SK-N-SH (cell line): ENCODE results near the gene CCDC178. TPM values are rescaled to one million over a fixed set of nuclear protein-coding genes. Genes with fewer than 3 reads are reported as not detected.

Experiments used
- CTCF ChIA-PET: fragments of 300-600, 350-600 bp; formaldehyde crosslinking; extraction: SDS; loops from one replicate; lab custom pipeline; 2021; lab: Yijun Ruan, JAX
- POLR2A ChIA-PET: fragments of 350-600 bp; sonication (Branson Sonifier 250); formaldehyde crosslinking; extraction: SDS; loops from one replicate; lab custom pipeline; 2020; ENCODE audit warnings: antibody characterized with exemption, inconsistent platforms; lab: Yijun Ruan, JAX
- DNase-seq: peaks from one replicate; pipeline ENCODE4 v3.0.0; 2012
- H2AFZ ChIP-seq: fragments of 200-600 bp; sonication (generic); 2 replicates; pipeline ENCODE4 v1.8.1; 2016; ENCODE audit warnings: antibody characterized with exemption, mild to moderate bottlenecking, low read depth
- H3F3A ChIP-seq: fragments of 200-600 bp; sonication (generic); replicated peaks from 2 replicates; pipeline ENCODE3; 2016; ENCODE audit warnings: antibody characterized with exemption, mild to moderate bottlenecking; ENCODE audit not compliant: insufficient read depth
- H3K27ac ChIP-seq, 2 experiments: fragments of 200-500 bp in 1 of 2; fragments of 200-600 bp in 1 of 2; sonication (Bioruptor generic) in 1 of 2; sonication (generic), shearing (Covaris generic) in 1 of 2; 2 replicates each; pipeline versions ENCODE4 v1.5.1 to v1.6.1; 2014 to 2016; ENCODE audit warnings: low read depth in 2 of 2, inconsistent platforms in 1 of 2, low read length in 1 of 2, mild to moderate bottlenecking in 1 of 2, mixed read lengths in 1 of 2
- H3K27me3 ChIP-seq: fragments of 200-600 bp; sonication (generic), shearing (Covaris generic); 2 replicates; pipeline ENCODE4 v1.6.1; 2016; ENCODE audit warnings: mixed run types; ENCODE audit not compliant: insufficient read depth
- H3K36me3 ChIP-seq, 2 experiments: fragments of 200-500 bp in 1 of 2; fragments of 200-600 bp in 1 of 2; sonication (Bioruptor generic) in 1 of 2; sonication (generic) in 1 of 2; replicated peaks in 1 of 2; 2 replicates each; pipeline versions ENCODE3 to v1.5.1; 2014 to 2016; ENCODE audit warnings: low read length in 1 of 2, mild to moderate bottlenecking in 1 of 2; ENCODE audit not compliant: insufficient read depth in 2 of 2, control insufficient read depth in 1 of 2
- H3K4me1 ChIP-seq, 2 experiments: fragments of 200-500 bp in 1 of 2; fragments of 200-600 bp in 1 of 2; sonication (Bioruptor generic) in 1 of 2; sonication (generic), shearing (Covaris generic) in 1 of 2; 2 replicates each; pipeline versions ENCODE4 v1.5.1 to v1.6.1; 2014 to 2016; ENCODE audit warnings: low read depth in 1 of 2, low read length in 1 of 2, mixed run types in 1 of 2; ENCODE audit not compliant: insufficient read depth in 2 of 2, control insufficient read depth in 1 of 2
- H3K4me2 ChIP-seq: fragments of 200-600 bp; sonication (generic), shearing (Covaris generic); 2 replicates; pipeline ENCODE4 v1.6.1; 2017; ENCODE audit warnings: mixed run types
- H3K4me3 ChIP-seq, 2 experiments: fragments of 200-500 bp in 1 of 2; fragments of 200-600 bp in 1 of 2; sonication (Bioruptor generic) in 1 of 2; sonication (generic), shearing (Covaris generic) in 1 of 2; 2 replicates each; pipeline versions ENCODE4 v1.5.1 to v1.8.1; 2014 to 2016; ENCODE audit warnings: low read depth in 2 of 2, inconsistent platforms in 1 of 2, low read length in 1 of 2, mild to moderate bottlenecking in 1 of 2, mixed read lengths in 1 of 2, moderate library complexity in 1 of 2
- H3K79me2 ChIP-seq: fragments of 200-600 bp; sonication (generic); 2 replicates; pipeline ENCODE4 v1.8.1; 2017; ENCODE audit warnings: mild to moderate bottlenecking; ENCODE audit not compliant: insufficient read depth
- H3K9ac ChIP-seq: fragments of 200-600 bp; sonication (generic); 2 replicates; pipeline ENCODE4 v1.6.1; 2017; ENCODE audit warnings: mixed run types
- H3K9me2 ChIP-seq: fragments of 200-600 bp; sonication (generic); 2 replicates; pipeline ENCODE4 v1.6.1; 2017; ENCODE audit warnings: mixed run types
- H3K9me3 ChIP-seq: fragments of 200-600 bp; sonication (generic); 2 replicates; pipeline ENCODE4 v1.6.1; 2017; ENCODE audit warnings: mixed run types, mild to moderate bottlenecking, moderate library complexity
- H4K20me1 ChIP-seq: fragments of 200-600 bp; sonication (generic); 2 replicates; pipeline ENCODE4 v1.6.1; 2017; ENCODE audit warnings: mild to moderate bottlenecking, mixed run types; ENCODE audit not compliant: insufficient read depth
- CHD2 ChIP-seq: fragments of 150-350 bp; IDR thresholded peaks from 2 replicates; pipeline ENCODE4 v1.6.1; 2018; ENCODE audit warnings: low read length; ENCODE audit not compliant: partially characterized antibody
- ELF1 ChIP-seq: IDR thresholded peaks from 2 replicates; pipeline ENCODE4 v1.4.0; 2012
- FOXM1 ChIP-seq: IDR thresholded peaks from 2 replicates; pipeline ENCODE4 v1.4.0; 2012; ENCODE audit warnings: low read depth, mild to moderate bottlenecking
- IRF3 ChIP-seq: fragments of 150-350 bp; IDR thresholded peaks from 2 replicates; pipeline ENCODE4 v1.6.1; 2016; ENCODE audit warnings: mild to moderate bottlenecking, low read depth, low read length
- MEF2A ChIP-seq: IDR thresholded peaks from 2 replicates; pipeline ENCODE4 v1.4.0; 2012; ENCODE audit warnings: low read depth, borderline replicate concordance
- MXI1 ChIP-seq: IDR thresholded peaks from 2 replicates; pipeline ENCODE4 v1.6.1; 2012; ENCODE audit warnings: mild to moderate bottlenecking, low read depth, low read length, improper control_type of control experiment
- NFIC ChIP-seq: IDR thresholded peaks from 2 replicates; pipeline ENCODE4 v1.4.0; 2012; ENCODE audit warnings: borderline replicate concordance
- PBX3 ChIP-seq: IDR thresholded peaks from 2 replicates; pipeline ENCODE4; 2012
- POLR2AphosphoS5 ChIP-seq: IDR thresholded peaks from 2 replicates; pipeline ENCODE4 v1.6.1; 2012; ENCODE audit warnings: low read depth, low read length
- RCOR1 ChIP-seq: fragments of 150-350 bp; IDR thresholded peaks from 2 replicates; pipeline ENCODE4 v1.6.1; 2017; ENCODE audit warnings: antibody characterized with exemption, low read length
- SIN3A ChIP-seq: IDR thresholded peaks from 2 replicates; pipeline ENCODE4 v1.6.1; 2012; ENCODE audit warnings: low read depth, mild to moderate bottlenecking, low read length, moderate library complexity, borderline replicate concordance
- SMC3 ChIP-seq: IDR thresholded peaks from 2 replicates; pipeline ENCODE4 v1.6.1; 2012; ENCODE audit warnings: low read depth, low read length, improper control_type of control experiment
- TCF12 ChIP-seq: IDR thresholded peaks from 2 replicates; pipeline ENCODE4 v1.4.0; 2012
- YY1 ChIP-seq: IDR thresholded peaks from 2 replicates; pipeline ENCODE4 v1.4.0; 2012; ENCODE audit warnings: low read depth, mild to moderate bottlenecking
- WGBS: methylation state at CpG from one replicate; pipeline ENCODE4 v1.1.6; 2017; ENCODE audit warnings: low lambda C conversion rate; 5-methylcytosine and 5-hydroxymethylcytosine counted together
- polyA plus RNA-seq, 3 experiments: library from polyadenylated mRNA; depleted of rRNA; stranded (reverse); fragments of >200 nt; gene quantifications; 2 replicates each; pipeline ENCODE4 v1.2.3, GENCODE V29; 2012
- TF ChIP-seq, protein P1 (sequence below): IDR thresholded peaks from 2 replicates; pipeline ENCODE4 v1.6.1; 2012; ENCODE audit warnings: mild to moderate bottlenecking, low read depth, low read length, moderate library complexity
- TF ChIP-seq, protein P2 (sequence below): IDR thresholded peaks from 2 replicates; pipeline ENCODE4 v1.4.0; 2012; ENCODE audit warnings: low read depth, borderline replicate concordance

Gene CCDC178
- polyA plus RNA-seq, 1 of the 3 experiments (the other 2 are of a cell fraction) = not detected

DNA sequence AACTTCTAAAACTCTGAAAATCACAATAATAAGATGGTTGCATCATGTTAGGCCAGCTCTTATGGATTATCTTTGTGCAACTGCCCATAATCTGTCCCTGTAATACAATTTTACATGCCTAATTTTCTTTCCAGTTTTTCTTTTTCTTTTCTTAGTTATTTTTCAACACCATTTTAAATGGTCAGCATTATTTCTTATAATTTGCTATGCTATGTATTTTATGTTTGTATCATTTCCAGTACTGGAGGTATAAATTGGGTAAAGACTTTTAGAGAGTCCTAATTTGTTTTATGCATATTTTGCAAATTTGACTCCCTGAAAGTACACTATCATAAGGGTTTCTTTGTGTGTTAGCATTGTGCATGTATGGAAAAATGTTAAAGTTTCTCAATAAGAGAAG, 333.0 kb downstream of the CCDC178 start:
- H3K4me3 ChIP-seq = no peak overlapping the region
- ChIA-PET POLR2A (no interaction called here), CTCF (no interaction called here)
- H3K4me1 ChIP-seq = no peaks in the 10 kb centered on the region
- no peak overlapping the region for H3K27ac ChIP-seq
- H3K4me2 ChIP-seq = no peak overlapping the region
- H3K9ac ChIP-seq = no peak overlapping the region
- H3K9me2 ChIP-seq = no peaks in the 10 kb centered on the region
- DNase-seq = no peak
- no peak overlapping the region for H2AFZ ChIP-seq
- no peaks in the 10 kb centered on the region for H3K27me3 ChIP-seq
- no peaks in the 10 kb centered on the region for H3K9me3 ChIP-seq
- TF ChIP-seq POLR2AphosphoS5 (no peak), RCOR1 (no peak), YY1 (no peak), MXI1 (no peak), SMC3 (no peak), CHD2 (no peak), PBX3 (no peak), FOXM1 (no peak)
- TF ChIP-seq, protein P1, sequence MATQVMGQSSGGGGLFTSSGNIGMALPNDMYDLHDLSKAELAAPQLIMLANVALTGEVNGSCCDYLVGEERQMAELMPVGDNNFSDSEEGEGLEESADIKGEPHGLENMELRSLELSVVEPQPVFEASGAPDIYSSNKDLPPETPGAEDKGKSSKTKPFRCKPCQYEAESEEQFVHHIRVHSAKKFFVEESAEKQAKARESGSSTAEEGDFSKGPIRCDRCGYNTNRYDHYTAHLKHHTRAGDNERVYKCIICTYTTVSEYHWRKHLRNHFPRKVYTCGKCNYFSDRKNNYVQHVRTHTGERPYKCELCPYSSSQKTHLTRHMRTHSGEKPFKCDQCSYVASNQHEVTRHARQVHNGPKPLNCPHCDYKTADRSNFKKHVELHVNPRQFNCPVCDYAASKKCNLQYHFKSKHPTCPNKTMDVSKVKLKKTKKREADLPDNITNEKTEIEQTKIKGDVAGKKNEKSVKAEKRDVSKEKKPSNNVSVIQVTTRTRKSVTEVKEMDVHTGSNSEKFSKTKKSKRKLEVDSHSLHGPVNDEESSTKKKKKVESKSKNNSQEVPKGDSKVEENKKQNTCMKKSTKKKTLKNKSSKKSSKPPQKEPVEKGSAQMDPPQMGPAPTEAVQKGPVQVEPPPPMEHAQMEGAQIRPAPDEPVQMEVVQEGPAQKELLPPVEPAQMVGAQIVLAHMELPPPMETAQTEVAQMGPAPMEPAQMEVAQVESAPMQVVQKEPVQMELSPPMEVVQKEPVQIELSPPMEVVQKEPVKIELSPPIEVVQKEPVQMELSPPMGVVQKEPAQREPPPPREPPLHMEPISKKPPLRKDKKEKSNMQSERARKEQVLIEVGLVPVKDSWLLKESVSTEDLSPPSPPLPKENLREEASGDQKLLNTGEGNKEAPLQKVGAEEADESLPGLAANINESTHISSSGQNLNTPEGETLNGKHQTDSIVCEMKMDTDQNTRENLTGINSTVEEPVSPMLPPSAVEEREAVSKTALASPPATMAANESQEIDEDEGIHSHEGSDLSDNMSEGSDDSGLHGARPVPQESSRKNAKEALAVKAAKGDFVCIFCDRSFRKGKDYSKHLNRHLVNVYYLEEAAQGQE = no peak
- TF ChIP-seq, protein P2, sequence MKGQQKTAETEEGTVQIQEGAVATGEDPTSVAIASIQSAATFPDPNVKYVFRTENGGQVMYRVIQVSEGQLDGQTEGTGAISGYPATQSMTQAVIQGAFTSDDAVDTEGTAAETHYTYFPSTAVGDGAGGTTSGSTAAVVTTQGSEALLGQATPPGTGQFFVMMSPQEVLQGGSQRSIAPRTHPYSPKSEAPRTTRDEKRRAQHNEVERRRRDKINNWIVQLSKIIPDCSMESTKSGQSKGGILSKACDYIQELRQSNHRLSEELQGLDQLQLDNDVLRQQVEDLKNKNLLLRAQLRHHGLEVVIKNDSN = no peak
- TF ChIP-seq, all 33 proteins: peak for 0
- H3F3A ChIP-seq = no peaks in the 10 kb centered on the region
- no peaks in the 10 kb centered on the region for H4K20me1 ChIP-seq
- H3K79me2 ChIP-seq = no peaks in the 10 kb centered on the region
- no peaks in the 10 kb centered on the region for H3K36me3 ChIP-seq

DNA sequence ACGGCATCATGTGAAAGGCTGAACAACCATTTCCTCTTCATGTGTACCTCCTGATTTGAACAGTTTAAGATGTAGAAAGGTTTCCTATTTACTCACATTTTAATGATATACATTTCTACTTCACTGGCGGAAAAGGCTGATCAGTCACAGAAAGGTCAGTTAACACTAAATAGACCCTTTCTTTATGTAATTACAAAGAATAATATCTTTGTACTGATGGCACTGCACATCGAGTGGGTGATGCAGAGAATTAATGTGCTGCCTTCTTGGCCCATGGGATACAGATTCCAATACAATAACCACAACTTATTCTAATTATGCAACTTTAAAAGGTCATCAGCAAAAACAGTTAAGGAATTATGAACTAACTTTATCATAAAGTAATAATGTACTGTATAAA, 339.2 kb downstream of the CCDC178 start:
- POLR2A ChIA-PET = no interaction called here
- Histone ChIP-seq H3K4me3 (no peak overlapping the region), H3K27ac (no peak overlapping the region), H3K27me3 (no peaks in the 10 kb centered on the region), H2AFZ (no peak overlapping the region), H4K20me1 (no peaks in the 10 kb centered on the region), H3K79me2 (no peaks in the 10 kb centered on the region), H3K4me1 (no peaks in the 10 kb centered on the region), H3K36me3 (no peaks in the 10 kb centered on the region), H3K9me3 (no peaks in the 10 kb centered on the region), H3K4me2 (no peak overlapping the region), H3K9me2 (no peaks in the 10 kb centered on the region; the same call in 1 of the 2 replicates), H3F3A (no peaks in the 10 kb centered on the region), H3K9ac (no peak overlapping the region)
- DNase-seq = no peak
- 31% methylated on average over 3 of the region's 3 CpGs for WGBS
- CTCF ChIA-PET = no interaction called here
- TF ChIP-seq POLR2AphosphoS5 = no peak
- TF ChIP-seq FOXM1 = no peak
- no peak for TF ChIP-seq MEF2A
- TF ChIP-seq RCOR1 = no peak
- no peak for TF ChIP-seq ELF1
- TF ChIP-seq TCF12 = no peak
- TF ChIP-seq NFIC = no peak
- no peak for TF ChIP-seq SIN3A
- TF ChIP-seq IRF3 = no peak
- TF ChIP-seq, protein P1 = no peak
